T-helper 1 cell treated with Interleukin-12 subunit alpha and Interleukin-12 subunit beta and Interleukin-4 antibody, amounts not matched to agents 30 ng/mL and 1 ng/mL, for 36 hours (primary cell): ENCODE results near the gene RFLNA. TPM values are rescaled to one million over a fixed set of nuclear protein-coding genes. Genes with fewer than 3 reads are reported as not detected.

ENCODE experiments used
- intact Hi-C: fragments of 100-400 bp; cut with micrococcal nuclease; formaldehyde crosslinking; loops from one replicate; pipeline ENCODE4 v1.15.1; 2024
- total RNA-seq: library from RNA; stranded (reverse); gene quantifications from 2 replicates; pipeline ENCODE4 v1.2.3, GENCODE V29; 2022

The RFLNA gene
- total RNA-seq, 1 donor from 2014 or later = not detected

- intact Hi-C loops = no loop called here
Measured at GRCh38 chr12:124357616-124358015, 62.7 kb downstream of the RFLNA start.

- intact Hi-C loops = no loop called here
Measured at GRCh38 chr12:124358572-124358971, 63.7 kb downstream of the RFLNA start.

GRCh38 chr12:124359671-124360581 lies 65.0 kb downstream of the RFLNA start:
- intact Hi-C loops = no loop called here

GRCh38 chr12:124361074-124361970 lies 66.4 kb downstream of the RFLNA start:
- intact Hi-C loops = no loop called here

- intact Hi-C loops = no loop called here
Measured at GRCh38 chr12:124361996-124362395, 67.1 kb downstream of the RFLNA start.

- intact Hi-C loops = no loop called here
Measured at GRCh38 chr12:124363353-124363965, 68.6 kb downstream of the RFLNA start.

- intact Hi-C loops = no loop called here
Measured at GRCh38 chr12:124364543-124364942, 69.7 kb downstream of the RFLNA start.
